ENCODE data around the gene TPH1.

TPH1 gene

DNA sequence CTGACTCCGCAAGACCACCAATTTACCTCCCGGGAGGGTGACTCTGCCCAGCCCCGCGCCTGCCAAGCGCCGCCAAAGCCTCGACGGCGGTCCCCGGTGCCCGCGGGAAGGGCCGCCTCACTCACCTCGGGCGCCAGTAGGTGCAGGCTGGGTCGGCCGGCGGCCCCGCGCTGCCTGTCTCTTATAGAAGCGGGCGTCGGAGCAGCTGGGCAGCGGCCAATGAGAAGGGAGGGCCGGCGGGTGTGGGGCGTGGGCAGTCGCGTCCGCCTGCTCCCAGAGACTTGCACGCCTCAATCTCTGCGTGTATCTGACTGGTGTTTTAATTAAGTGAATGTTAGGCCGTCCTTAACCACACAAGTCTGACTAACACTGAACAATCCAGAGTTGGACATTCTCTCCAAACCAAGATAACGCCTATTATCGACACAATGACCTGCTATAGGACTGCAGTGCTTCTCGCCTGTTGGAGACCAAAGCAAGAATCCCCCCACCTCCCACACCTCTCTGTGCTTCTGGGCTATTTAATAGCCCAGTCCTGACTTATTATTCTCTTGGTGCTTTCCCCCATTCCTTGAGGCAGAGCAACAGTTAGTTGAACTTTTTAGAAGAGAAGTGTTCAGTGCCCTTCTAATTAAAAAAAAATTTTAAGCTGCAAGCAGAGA lies at the start of gene TPH1:
Gene TPH1, minus strand, starts transcription at position 154 of the 662 bp plus-strand sequence. CDS start 5,507 bp downstream, outside the sequence.
- DNase-seq, result no peak

DNA sequence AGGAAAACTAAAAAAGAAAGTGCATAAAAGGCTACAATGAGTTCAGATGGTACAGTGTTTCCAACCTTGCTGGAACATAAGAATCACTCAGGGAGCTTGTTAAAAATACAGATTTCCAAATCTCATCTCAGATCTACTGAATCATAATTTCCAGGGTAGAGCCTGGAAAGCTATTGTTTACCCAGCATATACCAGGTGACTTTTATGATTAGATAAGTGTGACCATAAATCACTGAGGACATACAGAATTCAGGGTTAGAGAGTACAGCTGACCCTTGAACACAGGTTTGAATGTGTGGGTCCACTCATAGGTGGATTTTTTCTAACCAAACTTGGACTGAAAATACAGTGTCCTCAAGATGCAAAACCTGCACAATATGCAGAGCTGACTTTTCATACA lies 47.9 kb upstream of the TPH1 start:
- no peak for DNase-seq

DNA sequence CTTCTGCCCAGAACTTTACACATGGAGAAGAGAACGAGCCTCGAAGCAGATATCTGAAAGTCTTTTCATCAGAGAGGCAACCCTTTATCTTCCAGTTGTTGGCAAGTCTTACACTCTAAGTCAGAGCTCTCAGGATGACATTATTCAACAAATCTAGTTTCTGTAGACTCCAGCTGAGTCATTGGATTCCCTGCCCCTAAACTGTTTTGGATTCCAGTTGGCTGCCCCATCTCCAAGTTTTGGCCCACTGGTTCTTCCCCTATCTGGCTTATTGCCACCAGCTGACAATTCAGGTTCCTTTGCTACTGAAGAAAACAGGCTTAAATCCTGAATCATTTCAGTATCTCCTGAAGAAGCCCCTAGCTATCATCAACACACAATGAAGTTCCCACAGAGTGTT lies 45.7 kb upstream of the TPH1 start:
- no peak for DNase-seq

DNA sequence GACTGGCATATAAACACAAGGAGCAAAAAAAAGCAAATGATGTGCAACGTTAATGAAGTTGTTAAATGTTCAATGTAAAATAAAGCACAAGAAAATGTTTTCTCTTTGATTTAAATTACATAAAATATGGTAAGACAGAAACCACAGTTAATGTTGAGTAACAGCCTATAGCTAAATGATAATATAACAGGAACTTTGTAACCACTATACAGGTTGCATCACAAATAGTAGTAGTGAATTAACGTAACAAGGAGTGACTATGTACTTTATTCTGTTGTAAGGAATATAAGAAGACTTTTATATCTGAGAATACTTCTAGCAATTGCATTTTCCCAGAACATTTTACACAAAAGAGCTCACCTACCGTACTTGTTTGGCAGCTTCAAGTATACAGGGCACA lies 42.9 kb upstream of the TPH1 start:
- no peak for DNase-seq

DNA sequence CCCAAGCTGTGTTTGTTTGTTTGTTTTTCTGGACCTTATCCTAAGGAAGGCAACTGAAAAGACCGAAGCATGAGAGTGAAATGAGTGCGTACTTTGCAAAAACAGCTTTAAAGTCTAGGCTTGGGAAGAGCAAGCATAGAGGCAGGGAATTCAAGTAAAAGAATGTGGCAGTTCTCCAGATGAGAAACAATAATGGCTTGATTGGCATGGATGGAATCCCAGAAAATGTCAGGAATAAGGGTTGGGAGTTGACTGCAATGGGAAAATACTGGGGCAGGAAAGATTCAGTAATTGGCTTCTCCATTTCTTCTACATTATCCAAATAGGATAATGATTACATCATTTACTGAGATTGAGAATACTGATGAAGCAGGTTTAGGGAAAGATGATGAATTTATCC lies 42.3 kb upstream of the TPH1 start:
- no peak for DNase-seq

DNA sequence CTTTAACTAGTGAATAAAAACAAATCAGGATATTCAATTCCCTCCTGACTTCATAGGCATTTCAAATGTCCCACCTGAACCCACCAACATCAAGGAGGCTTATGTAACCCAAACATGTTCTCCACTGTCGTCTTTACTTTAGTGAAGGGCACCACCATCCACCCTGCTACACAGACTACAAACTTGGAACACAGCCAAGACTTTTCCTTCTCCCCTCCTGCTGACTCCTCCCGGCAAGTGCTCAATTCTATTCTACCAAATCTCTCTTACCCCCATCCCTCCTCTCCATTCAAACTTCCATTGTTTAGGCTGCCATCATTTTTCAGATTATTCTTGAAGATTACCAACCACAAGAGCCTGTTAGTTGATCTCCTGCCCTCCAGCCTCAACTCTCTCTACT lies 35.5 kb upstream of the TPH1 start:
- no peak for DNase-seq

DNA sequence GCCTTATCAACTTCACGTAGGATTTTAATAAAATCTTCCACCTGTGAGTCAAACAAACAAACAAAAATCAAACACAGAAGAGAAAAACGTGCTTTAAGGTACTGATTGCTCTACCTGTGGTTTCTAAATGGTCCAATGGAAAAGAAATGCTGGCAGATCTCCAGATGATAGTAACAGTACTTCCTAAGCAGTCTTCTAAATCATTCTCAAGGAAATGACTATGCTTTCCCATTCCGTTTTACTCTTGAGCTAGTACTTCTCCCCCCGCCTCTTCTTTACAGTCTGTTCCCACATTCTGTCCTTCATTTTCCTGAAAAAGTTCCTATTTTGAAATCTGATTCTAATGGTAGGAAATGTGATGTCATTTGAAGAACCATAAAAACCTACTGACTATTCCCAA lies 34.4 kb upstream of the TPH1 start:
- no peak for DNase-seq

DNA sequence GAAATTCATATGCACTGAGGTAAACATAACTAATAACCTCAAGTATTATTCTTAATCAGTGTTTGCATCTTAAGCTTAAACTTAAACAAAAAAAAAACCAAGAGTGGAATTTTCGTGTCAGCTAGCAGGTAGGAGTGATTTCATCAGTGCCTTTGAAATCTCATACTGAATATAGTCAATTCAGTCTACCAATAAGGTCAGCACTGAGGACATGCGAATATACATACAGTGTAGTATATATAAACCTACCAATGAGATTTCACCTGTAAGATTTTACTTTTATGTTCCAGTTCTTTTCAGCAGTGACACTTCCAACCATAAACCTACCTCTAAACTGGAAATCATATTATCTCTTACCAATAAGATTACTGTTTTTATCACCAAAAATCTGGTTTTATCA lies 32.8 kb upstream of the TPH1 start:
- DNase-seq, result no peak

DNA sequence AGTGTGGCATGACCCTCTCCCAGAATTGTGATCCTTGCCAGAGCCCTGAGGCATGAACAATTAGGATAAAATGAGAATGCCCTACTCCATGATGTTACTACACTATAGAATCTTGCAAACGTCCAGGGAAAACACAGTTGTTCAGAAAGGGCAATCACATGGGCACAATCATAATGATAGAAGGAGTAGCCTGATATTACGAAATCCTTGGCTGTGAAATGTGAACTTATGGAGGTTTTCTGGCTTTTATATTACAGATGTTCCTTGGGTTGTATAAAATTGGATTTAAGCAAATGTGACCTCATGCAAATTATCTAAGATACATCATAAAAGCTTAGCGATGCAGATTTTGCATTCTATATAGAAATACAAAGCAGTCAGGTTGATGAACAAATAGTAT lies 29.4 kb upstream of the TPH1 start:
- DNase-seq, result no peak

DNA sequence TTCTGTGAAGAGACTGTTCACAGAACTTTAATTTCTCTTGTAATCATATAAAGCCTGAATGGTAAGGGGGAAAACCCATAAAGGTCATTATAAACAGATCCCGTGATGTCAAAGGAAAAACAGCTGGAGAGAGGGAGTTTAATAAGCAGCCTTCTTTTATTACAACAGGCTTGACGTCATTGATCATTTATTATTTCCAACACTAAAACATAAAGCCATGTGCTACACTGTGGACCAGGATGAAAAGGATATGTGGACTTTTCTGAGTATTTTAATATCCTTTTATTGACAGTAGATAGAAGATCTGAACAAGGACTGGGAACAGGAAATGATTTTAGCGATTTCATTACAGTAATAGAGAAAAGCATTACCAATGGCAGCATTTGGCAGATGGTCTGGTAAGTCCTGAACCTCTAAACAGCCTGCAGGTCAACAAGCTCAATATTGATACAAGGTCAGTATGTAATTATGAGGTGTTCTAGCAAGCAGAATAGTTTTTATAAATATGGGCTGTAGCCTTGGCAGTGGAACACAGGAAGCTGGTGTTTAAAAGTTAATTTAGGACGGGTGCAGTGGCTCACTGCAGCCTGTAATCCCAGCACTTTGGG lies 25.1 kb upstream of the TPH1 start:
- DNase-seq, result no peak

DNA sequence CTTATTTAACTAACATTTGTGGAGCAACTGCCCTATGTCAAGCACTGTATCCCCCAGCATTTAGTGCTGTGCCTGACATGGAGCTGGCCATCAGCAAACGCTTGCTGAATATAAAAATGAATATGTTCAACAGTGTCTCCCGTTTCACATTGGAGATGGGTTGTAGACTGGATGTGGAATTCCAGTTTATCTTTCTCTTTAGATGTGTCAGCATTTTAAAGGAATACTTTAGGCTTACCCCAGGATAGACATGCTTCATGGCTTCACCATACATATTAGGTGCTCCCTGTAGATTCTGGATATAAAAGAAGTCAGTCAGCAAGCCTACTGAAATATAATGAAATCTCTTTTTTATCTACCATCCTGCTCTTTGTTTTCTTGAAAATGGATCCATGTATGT lies 21.3 kb upstream of the TPH1 start:
- no peak for DNase-seq

DNA sequence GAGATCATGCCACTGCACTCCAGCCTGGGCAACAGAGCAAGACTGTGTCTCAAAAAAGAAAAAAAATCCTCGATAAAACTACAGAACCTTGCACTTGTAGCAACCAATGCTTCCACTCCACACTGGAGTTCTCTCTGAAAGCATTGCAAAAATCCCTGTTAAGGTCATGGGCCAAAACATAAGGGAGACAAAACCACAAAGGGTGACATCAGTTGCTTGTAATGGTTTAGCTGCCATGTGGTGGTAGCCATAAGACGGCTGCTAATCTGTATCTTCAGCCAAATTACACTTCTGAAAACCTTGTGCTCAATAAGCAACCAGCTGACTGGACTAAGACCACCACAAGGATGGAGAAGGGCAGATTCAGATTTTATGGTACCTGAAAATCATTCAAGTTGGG lies 20.6 kb upstream of the TPH1 start:
- DNase-seq, result no peak

DNA sequence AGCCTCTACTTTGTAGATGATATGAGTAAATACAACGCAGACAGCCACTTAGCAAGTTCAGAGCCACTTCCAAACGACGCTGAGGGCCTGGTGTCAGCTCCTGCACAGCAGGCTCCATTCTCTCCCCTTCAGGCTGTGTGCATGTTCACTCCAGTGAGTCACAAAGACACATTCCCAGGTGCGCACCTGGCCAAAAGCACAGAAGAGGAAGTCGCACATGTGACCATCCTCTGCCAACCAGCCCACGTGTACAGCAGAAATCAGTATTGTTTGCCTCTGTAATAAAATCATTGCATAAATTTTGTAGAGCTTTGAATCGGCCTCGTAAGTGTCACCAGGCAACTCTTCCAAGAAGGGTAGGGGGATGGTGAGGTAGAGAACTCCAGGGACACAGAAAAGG lies 19.5 kb upstream of the TPH1 start:
- DNase-seq, result no peak

DNA sequence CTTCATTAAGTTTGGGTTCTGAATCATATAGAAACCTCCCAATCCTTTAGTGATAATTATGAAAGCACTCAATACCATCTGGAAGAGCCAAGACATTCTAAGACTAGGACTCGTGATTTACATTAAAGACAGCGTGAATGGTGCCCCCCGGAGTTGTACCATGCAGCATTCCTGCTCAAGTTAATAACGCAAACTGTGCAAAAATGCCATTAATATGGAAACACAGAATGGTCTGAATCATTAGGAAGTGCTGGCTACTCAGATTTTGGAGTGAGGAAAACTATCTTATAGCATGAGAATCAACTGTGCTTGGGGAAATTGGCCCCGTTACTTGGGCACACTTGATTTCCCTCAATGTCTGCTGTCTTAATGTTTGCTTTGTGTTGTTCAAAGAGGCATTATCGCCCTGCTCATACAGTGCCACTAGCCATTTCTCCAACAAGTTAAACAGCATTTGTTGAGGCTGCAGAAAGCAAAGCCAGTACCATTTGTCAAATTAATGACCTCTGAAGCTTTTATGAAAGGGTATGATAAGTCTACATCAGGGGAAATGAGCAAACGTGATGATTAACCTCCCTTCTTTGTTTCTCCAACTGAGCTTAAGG lies 18.5 kb upstream of the TPH1 start:
- DNase-seq, result no peak

DNA sequence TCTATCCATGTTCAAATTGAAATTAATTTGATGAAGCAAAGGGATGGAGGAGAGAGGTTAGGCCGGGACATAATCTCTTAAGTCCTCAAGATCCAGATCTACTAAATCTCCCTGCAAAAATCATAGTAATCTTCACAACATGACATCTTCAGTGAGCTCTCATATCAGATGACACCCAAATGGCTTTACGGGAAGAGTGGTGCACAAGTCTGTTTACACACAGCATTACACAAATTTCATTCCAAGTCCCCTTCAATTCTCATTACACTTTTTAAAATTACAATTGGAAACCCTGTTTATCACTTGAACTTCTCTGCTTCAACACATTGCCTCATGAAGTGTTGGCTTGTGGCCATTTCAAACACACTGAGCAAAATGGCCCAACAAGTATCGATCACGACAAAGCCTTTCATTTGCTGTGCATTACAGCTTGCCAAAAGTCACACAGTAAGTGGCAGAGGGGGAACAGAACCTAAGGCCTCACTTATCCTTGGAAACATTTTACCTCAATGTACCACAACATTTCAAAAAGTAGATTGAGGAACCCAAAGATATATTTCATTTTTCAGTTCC lies 17.9 kb upstream of the TPH1 start:
- DNase-seq, result no peak

DNA sequence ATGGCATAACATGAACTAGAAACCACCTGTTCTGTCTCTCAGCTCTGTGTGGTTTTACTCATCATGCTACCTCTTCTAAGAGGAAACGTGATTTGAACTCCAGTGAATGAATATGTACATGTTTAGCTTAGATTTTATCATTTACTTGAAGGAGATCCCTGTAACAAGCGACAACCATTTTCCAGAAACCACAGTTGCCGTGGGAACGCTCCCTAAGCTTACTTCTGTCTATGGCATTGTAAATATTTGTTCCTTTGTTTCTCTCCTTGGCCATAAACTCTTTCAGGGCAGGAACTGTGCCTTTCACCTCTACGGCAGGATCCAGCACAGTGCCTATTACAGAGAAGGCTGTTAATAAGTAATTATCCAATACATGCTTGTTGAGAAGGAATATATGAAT lies 17.1 kb upstream of the TPH1 start:
- DNase-seq, result no peak

DNA sequence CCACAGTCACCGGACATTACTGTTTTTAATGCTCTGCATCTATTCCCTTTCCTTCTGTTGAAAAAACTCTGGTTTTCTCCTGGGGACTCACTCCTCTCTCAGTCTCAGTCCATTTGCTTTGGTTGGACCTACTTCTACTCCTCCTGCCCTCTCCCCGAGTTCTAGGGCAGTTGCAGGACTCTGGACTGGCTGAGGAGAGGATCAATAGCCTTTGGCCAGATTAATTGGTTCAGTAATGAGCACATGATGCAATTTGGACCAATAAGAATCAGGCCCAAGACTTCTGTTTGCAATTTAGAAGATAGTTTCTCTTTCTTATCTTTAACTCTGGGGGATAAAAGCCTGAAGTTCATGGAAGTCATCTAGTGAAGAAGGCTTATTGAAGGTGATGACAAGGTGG lies 15.3 kb upstream of the TPH1 start:
- DNase-seq, result no peak

DNA sequence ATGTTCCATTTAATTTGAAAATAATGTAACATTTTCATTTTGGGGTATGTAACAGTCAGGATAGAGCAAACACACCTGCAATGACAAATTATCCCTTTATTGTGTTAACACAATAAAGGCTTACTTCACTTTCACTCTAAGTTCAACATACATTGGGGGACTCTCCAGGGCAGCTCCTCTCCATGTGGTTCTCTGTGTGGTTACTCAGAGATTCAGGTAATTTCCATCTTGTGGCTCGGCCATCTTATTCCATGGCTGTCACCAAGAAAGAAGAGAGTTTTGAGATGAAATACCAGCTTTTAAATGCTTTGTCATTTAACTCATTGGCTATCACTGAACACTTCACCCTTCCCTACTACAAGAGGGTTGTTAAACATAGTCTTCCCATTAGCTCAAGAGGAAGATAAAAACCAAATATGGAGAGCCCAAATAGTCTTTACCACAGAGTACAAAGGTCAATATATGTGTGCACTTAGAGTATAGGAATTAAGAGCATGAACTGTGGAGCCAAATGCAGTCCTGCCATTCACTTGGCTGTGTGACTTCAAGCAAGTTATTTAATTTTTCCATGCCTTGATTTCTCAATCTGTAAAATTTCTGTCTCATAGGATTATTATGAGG lies 10.6 kb upstream of the TPH1 start:
- no peak for DNase-seq

DNA sequence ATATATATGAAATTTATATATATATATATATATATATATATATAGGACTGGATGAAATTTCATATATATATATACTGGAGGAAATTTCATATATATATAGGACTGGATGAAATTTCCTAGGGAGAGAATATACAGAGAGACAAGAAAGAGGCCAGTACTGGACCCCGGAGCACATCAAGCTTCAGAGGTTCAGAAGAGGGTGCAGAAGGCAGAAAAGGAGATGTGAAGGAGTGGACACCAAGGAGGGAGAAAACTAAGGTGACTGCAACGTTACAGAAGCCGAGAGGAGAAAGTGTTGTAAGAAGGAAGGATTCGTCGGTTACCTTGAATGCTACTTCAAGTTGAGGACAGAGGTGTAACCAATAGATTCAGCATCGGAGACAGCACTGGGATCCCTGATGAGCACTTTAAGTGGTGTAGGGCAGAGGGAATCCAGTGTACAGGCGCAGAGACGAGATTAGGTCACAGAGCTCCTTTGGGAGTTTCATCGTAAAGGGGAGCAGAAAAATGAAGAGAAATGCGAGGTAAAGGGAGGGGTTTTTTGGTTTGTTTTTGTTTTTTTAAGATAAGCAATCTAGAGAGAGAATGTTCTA lies 8.5 kb upstream of the TPH1 start:
- DNase-seq, result no peak

DNA sequence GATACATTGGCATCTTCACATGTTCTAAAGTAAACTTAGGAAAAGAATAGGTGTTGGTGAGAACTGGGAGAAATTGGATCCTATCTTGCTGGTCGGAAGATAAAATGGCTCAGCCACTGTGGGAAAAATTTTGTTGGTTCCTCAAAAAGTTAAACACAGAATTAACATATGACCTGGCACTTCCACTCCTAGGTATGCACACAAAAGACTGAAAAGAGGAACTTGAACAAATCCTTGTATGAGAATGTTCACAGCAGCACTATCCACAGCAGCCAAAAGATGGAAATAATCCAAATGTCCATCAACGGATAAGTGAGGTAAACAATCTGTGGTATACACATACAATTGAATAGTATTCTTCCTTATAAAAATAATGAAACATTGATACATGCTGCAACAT lies 4.8 kb upstream of the TPH1 start:
- no peak for DNase-seq

DNA sequence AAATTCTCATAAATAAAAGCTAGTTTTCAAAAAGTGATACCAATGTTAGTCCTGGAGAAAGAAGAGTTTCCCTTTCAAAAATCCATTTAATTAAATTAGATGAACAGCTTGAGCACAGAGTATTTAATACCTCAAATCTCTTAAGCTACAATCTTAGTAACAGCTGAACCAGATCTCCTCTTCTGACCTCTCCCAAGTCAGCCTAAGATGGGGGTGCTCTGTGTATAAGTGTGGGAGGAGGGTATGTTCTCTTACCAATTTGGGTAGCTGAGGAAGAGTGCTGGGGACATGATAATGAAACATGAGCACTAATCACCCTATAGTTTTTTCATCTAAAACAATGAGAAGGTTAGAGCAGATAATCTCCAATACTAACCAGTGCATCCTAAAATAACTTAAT lies 9.6 kb downstream of the TPH1 start:
- DNase-seq, result no peak

DNA sequence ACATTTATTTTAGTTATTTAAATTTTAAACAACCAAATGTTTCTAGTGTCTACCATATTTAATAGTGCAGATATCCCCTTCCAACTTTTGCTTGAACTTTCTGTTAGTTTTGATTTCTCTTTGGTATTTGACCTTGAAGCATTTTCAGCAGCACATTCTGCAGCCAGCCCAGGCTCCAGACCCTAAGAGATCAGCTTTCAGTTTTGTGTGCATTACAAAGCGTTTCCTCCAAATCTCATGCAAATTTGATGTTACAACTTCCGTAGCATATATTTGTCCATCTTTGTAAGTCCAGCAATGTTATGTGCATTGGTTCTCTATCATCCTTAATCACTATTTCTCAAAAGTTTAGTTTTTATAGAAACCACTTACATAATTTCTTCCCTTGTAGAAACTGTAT lies 18.6 kb downstream of the TPH1 start:
- no peak for DNase-seq

DNA sequence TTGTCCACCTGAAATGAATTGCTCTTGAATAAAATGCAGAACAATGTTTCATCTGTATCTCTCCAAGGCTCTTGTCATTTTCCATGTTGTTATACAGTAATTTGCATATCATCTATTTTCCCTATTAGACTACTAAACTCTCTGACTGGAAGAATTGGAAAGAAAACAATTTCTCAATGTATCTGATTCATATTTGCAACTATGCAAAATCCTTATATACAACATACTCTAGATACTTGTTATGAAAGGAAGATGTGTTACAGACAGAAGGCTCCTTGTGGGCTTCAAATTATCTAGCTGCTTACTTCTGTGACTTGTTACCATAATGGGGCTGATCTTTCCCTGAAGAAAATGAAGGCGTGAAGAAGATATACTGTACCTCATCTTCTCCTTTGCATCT lies 23.6 kb downstream of the TPH1 start:
- DNase-seq, result no peak

DNA sequence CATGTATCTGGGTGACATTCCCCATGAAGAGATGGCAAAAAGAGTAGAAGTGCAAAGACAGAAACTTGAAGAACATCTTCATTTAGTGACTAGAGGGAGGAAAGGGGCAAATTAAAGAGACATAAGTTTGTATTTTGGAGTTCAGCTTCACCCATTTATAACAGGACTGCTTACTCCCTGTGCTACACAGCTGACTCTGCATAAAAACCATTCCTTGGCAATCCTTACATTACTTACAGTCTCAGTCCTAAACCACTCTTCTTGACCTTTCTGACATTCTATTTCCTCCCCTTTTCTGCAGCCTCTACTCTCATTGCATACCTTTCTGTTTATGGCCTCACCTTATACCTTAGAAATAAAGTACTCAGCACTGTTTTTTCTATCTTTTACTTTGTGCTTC lies 26.4 kb downstream of the TPH1 start:
- no peak for DNase-seq
